ENCODE measurements around the gene ZNF236. TPM values are rescaled to one million over a fixed set of nuclear protein-coding genes. Genes with fewer than 3 reads are reported as not detected.

ZNF236 gene
- total RNA-seq, 4 donors from 2014 or later = 13.4 to 38.0 (median 15.1) TPM

GRCh38 chr18:76925501-76925900, 103.1 kb downstream of the ZNF236 start:
- no peak for DNase-seq (ENCODE audit: low spot score in 2 of 2)
- WGBS = 95% methylated on average over 8 of the region's 8 CpGs
- Histone ChIP-seq H3K9me3 (no peaks in the 10 kb centered on the region), H3K27me3 (no peaks in the 10 kb centered on the region), H3K4me1 (no peaks in the 10 kb centered on the region), H3K36me3 (peaks cover 62% of the 10 kb centered on the region), H3K4me3 (no peak overlapping the region), H3K27ac (no peak overlapping the region)
- no peak for TF ChIP-seq POLR2A (IDR thresholded peaks at IDR 0.05)
- TF ChIP-seq POLR2AphosphoS5 (IDR thresholded peaks at IDR 0.05) = no peak
- TF ChIP-seq EP300 (IDR thresholded peaks at IDR 0.05) = no peak
- TF ChIP-seq, protein P1, sequence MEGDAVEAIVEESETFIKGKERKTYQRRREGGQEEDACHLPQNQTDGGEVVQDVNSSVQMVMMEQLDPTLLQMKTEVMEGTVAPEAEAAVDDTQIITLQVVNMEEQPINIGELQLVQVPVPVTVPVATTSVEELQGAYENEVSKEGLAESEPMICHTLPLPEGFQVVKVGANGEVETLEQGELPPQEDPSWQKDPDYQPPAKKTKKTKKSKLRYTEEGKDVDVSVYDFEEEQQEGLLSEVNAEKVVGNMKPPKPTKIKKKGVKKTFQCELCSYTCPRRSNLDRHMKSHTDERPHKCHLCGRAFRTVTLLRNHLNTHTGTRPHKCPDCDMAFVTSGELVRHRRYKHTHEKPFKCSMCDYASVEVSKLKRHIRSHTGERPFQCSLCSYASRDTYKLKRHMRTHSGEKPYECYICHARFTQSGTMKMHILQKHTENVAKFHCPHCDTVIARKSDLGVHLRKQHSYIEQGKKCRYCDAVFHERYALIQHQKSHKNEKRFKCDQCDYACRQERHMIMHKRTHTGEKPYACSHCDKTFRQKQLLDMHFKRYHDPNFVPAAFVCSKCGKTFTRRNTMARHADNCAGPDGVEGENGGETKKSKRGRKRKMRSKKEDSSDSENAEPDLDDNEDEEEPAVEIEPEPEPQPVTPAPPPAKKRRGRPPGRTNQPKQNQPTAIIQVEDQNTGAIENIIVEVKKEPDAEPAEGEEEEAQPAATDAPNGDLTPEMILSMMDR (IDR thresholded peaks at IDR 0.05) = no peak

- WGBS = 93% methylated on average over 6 of the region's 6 CpGs
- Histone ChIP-seq H3K36me3 (peaks cover 73% of the 10 kb centered on the region), H3K4me1 (no peaks in the 10 kb centered on the region), H3K27me3 (no peaks in the 10 kb centered on the region), H3K4me3 (no peak overlapping the region), H3K27ac (no peak overlapping the region), H3K9me3 (no peaks in the 10 kb centered on the region)
- no peak for DNase-seq (ENCODE audit: low spot score in 2 of 2)
- TF ChIP-seq POLR2AphosphoS5 (IDR thresholded peaks at IDR 0.05) = no peak
- no peak for TF ChIP-seq EP300 (IDR thresholded peaks at IDR 0.05)
- TF ChIP-seq, protein P1 (IDR thresholded peaks at IDR 0.05) = no peak
- no peak for TF ChIP-seq POLR2A (IDR thresholded peaks at IDR 0.05)
These were observed 104.9 kb downstream of the ZNF236 start for GRCh38 chr18:76927223-76927725.

DNA sequence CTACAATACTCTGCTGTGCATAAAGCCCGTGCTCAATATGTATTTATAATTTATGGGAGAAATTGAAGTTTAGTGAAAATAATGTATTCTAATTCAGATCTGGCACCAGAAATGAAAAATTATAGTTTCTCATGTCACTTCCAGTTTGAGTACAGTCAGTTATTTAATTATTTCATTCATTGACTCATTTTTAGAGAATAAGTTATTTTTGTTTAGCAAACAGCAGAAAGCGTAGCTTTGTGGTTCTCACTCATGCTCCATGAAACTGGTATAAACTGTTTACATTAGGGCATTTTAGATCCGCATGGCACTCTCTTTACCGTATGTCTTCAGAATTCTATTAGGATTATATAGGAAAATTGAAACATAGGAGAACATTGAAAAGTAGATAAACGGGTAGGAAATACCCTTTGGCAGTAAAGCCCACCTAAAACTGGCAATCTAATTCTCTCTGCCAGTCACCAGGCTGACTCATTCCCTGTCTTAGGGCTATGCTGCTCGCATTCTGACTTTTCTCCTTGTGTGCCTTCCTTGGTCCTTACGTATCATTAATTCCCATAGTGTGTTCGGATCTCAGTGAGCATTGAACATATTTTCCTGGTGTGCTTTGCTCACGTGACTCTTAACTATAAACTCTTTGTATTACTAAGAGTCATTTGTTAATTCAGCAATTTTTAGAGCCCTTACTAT, 106.0 kb downstream of the ZNF236 start:
- WGBS = 91% methylated on average over 9 of the region's 9 CpGs

GRCh38 chr18:76931171-76931570, 108.8 kb downstream of the ZNF236 start:
- no peak for TF ChIP-seq POLR2AphosphoS5 (IDR thresholded peaks at IDR 0.05)
- no peak for TF ChIP-seq EP300 (IDR thresholded peaks at IDR 0.05)
- no peak for TF ChIP-seq POLR2A (IDR thresholded peaks at IDR 0.05)
- TF ChIP-seq, protein P1 (IDR thresholded peaks at IDR 0.05) = no peak
- no peak overlapping the region for H3K4me3 ChIP-seq
- 94% methylated on average over 6 of the region's 6 CpGs for WGBS
- H3K4me1 ChIP-seq = no peaks in the 10 kb centered on the region
- H3K27ac ChIP-seq = no peak overlapping the region
- peaks cover 70% of the 10 kb centered on the region for H3K36me3 ChIP-seq
- no peak for DNase-seq (ENCODE audit: low spot score in 2 of 2)
- no peaks in the 10 kb centered on the region for H3K27me3 ChIP-seq
- no peaks in the 10 kb centered on the region for H3K9me3 ChIP-seq

More for the DNA sequence above, 106.0 kb downstream of the ZNF236 start:
- Histone ChIP-seq H3K27ac (no peak overlapping the region), H3K36me3 (peaks cover 82% of the 10 kb centered on the region), H3K9me3 (no peaks in the 10 kb centered on the region), H3K4me1 (no peaks in the 10 kb centered on the region), H3K27me3 (no peaks in the 10 kb centered on the region), H3K4me3 (no peak overlapping the region)
- no peak for DNase-seq (ENCODE audit: low spot score in 2 of 2)
- no peak for TF ChIP-seq EP300 (IDR thresholded peaks at IDR 0.05)

DNA sequence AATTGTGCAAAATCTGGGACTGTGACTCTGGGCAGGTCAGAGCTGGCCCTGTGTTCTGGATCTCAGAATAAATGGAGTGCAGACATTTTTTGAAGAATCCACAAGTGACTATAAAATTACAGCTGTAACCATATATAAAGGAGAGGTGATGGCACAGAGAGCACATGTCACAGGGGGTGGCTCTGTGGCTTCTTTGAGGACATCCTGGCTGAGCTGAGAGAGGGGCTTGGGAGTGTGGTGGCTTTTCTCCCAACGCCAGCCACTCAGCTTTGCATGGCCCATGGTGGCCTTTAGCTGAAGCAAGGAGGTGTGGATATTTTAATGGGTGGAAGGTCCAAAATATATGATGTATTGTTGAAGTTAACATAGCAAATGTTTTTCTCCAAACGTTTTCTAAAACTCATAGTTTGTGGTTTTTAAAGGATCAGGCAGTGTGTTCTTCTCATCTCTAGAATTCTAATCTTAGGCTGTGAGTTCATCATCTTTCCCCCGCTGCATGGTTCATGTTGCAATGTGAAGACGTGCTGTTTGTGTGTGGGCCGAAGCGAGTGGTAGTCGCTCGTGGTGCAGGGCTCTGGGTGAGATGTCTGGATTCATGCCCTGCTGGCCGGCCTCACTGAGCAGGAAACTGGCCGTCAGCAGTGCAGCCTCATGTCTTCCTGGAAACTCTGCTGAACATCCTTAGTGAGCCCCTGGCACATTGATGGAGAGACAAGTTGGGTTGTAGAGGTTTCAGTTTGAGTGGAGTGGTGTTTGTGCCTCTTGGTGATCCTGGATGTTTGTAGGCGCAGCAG, 109.9 kb downstream of the ZNF236 start:
- peaks cover 73% of the 10 kb centered on the region for H3K36me3 ChIP-seq
- DNase-seq (ENCODE audit: low spot score in 2 of 2) = no peak
- H3K27ac ChIP-seq = no peak overlapping the region

More for the DNA sequence above, 109.9 kb downstream of the ZNF236 start:
- TF ChIP-seq EP300 (IDR thresholded peaks at IDR 0.05) (no peak), POLR2AphosphoS5 (IDR thresholded peaks at IDR 0.05) (no peak), POLR2A (IDR thresholded peaks at IDR 0.05) (no peak)
- TF ChIP-seq, protein P1 (IDR thresholded peaks at IDR 0.05) = no peak
- Histone ChIP-seq H3K4me3 (no peak overlapping the region), H3K4me1 (no peaks in the 10 kb centered on the region), H3K27me3 (no peaks in the 10 kb centered on the region), H3K9me3 (no peaks in the 10 kb centered on the region)
- 82% methylated on average over 11 of the region's 11 CpGs for WGBS

All from suprapubic skin (tissue), 4 donors.